Midbrain (tissue), 1 donor: Measurements from ENCODE around the gene FAM3A.
"Not testable (repeated sequence)": the region's sequence is repeated elsewhere in the genome, so short reads cannot be mapped to it uniquely, and the experiment has no call there.

Experiments
- DNase-seq: peaks from one replicate; lab custom pipeline; 2025; lab: John Stamatoyannopoulos, UW

FAM3A gene

GRCh38 chrX:154515966-154516655 lies at the start of gene FAM3A:
Gene FAM3A (minus strand): TSS chrX:154516232. CDS start chrX:154515772, 460 bp downstream.
- DNase-seq: peak; percentile 89

DNA sequence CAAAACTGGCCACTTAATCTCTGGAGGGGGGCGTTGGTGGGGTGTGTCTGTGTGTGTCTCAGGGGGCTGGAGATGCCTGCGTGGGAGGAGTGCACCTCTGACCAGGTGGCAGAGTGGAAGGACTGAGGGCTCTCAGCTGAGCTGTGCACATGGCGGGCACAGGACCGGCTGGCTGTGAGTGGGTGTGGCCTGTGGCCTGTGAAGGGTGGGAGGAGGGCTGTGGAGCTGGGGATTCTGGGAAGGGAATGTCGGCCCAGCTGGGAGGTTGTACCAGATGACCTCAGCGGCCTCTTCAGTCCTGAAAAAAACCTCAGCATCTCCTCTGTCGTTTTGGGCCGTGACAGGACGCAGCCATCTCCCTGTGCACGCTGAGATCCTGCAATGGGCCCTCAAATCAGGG lies 46.3 kb upstream of the FAM3A start:
- DNase-seq: not testable (repeated sequence)

DNA sequence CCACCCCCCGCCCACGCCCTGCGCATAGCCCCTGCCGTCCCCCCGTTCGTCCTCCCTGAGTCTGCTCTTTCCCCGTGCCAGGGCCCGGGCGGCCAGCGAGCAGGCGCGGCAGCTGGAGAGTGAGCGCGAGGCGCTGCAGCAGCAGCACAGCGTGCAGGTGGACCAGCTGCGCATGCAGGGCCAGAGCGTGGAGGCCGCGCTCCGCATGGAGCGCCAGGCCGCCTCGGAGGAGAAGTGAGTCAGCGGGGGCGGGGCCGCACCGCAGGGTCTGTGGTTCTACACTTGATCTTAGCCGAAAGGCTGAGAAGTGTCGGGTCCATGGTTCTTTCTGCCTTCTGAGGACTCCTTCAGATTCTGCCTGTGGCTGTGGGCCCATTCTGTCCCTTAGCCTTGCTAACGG lies 44.3 kb upstream of the FAM3A start:
- not testable (repeated sequence) for DNase-seq

DNA sequence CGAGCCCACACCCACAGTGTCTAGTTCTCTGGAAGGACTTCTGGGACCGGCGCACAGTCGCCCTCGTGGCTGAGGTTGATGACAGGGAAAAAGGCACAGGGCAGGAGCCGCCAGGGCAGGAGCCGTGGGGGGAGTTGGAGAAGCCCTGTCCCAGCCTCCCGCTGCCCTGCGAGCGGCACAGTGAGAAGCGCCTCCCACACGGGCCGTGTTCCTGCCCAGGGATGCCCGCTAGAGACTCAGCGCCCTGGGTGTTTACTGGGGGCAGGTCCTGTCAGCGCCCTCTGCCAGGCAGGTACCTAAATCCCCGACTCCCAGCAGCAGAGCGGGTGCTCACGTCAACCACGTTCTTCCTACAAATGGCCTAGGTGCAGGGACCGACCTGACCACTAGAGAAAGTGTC lies 42.9 kb upstream of the FAM3A start:
- DNase-seq: not testable (repeated sequence)

GRCh38 chrX:154558060-154558690 lies 42.1 kb upstream of the FAM3A start:
- not testable (repeated sequence) for DNase-seq

GRCh38 chrX:154552112-154552806 lies 36.2 kb upstream of the FAM3A start:
- not testable (repeated sequence) for DNase-seq

DNA sequence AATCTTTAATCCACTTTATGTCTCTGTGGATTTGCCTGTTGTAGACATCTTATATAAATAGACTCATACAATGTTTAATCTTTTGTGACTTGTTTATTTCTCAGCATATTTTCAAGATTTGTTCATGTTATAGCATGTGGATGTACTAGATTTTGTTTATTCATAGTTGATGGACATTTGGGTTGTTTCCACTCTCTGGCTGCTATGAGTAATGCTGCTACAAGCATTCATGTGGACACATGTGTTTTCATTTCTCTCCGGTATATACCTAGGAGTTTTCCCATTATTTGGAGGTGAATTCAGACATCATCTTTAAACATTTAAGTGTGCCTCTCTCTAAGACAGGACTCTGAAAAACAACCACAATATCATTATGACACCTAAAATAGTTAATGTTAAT lies 33.7 kb upstream of the FAM3A start:
- DNase-seq: no peak

GRCh38 chrX:154548028-154548316 lies 31.9 kb upstream of the FAM3A start:
- no peak for DNase-seq

- peak; percentile 86 for DNase-seq
These were observed 31.4 kb upstream of the FAM3A start, which contains the start of gene IKBKG for GRCh38 chrX:154547245-154548027. Gene IKBKG (plus strand): TSS chrX:154547620. CDS start chrX:154552003, 4,383 bp downstream.

- DNase-seq: peak; percentile 67
These were observed 30.6 kb upstream of the FAM3A start, which contains the start of gene G6PD for GRCh38 chrX:154546354-154547244. Gene G6PD (minus strand): TSS chrX:154546846. CDS start chrX:154546155, 691 bp downstream.

GRCh38 chrX:154545673-154546274 lies 29.7 kb upstream of the FAM3A start:
- no peak for DNase-seq

DNA sequence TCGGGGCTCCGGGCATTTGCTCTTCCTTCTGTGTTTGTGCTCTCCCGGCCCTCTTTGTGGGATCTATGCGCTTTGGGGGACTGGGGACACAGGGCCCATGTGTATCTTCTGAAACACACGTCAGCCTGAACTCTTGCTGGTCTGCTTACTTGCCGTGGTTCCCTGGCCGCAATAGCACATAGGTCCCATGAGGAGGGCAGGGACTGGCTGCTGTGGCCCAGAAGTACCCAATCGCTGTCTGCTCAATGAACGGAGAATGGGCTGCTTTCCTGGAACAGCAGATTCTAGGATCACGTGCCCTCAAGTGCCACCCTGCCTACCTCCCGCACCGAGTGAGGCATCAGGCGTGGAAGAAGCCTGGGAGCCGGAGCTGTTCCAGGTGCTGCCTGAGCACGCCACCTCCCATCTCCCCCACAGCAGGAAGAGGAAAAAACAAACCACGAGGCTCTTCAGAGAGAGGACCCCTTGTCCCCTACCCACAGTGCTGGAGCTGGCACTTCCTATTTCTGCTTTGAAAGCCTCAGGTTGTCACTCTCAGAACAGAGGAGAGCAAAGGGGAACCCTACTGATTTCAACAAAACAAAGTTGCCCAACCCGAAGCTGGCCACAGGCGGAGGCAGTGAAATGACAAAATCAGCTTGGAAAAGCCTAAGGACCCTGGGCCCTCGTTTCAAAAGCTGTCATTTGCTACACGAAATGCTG lies 26.8 kb upstream of the FAM3A start:
- DNase-seq: no peak

GRCh38 chrX:154541896-154542722 lies 26.1 kb upstream of the FAM3A start:
- peak; percentile 22 for DNase-seq

GRCh38 chrX:154541589-154541895 lies 25.5 kb upstream of the FAM3A start:
- no peak for DNase-seq

DNA sequence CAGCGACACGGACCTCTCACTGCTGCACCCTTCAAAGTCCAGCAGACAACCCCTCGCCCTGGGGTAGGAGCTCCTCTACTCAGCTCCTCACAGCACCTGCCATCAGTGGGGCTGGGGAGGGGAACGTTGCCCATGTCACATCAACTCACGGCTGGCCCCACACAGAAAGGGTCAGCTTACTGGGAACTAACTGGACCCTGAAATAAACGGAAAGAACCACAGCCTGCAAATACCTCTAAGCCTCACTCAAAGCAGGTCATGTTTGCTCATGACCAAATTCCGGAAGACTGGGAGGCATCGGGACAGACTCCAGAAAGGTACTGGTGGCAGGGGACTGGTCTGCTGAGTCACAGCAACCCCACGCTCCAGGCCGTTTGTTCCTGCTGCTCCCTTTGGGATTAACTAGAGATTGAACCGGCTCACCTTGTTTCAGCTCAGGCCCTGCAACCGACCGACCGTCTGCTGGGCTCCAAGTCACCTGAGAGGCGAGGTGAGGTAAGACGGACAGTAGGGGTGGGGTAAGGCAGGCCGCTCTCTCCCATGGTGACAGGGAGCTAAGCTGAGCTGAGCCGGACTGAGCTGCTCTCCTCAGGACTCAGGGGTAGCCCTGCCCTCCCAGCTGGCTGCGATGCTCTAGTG lies 25.0 kb upstream of the FAM3A start:
- DNase-seq: no peak

DNA sequence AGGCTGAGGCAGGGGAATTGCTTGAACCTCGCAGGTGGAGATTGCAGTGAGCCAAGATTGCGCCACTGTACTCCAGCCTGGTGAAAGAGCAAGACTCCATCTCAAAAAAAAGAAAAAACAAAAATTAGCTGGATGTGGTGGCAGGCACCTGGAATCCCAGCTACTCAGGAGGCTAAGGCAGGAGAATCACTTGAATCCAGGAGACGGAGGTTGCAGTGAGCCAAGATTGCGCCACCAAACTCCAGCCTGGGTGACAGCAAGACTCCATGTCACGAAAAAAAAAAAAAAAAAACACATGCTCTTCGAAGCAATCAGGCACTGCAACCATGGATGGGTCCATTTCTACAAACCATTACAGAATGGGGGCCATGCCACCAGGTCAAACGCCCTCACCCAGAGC lies 24.3 kb upstream of the FAM3A start:
- not testable (repeated sequence) for DNase-seq

GRCh38 chrX:154539077-154539476 lies 23.0 kb upstream of the FAM3A start:
- DNase-seq: no peak

DNA sequence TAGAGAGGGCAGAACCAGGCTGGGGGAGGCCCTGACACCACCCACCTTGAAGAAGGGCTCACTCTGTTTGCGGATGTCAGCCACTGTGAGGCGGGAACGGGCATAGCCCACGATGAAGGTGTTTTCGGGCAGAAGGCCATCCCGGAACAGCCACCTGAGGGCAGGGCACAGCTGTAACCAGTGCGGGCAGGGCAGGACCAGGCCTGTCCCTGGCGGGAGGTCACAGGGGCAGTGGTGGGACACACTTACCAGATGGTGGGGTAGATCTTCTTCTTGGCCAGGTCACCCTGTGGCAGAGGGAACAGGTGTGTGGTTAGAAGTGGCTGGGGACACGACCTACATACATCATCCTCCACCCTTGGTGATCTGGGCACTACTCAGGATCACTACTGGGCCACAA lies 19.9 kb upstream of the FAM3A start:
- no peak for DNase-seq
